Liver (tissue), 9 donors: ENCODE measurements around the gene LRCOL1. TPM values are rescaled to one million over a fixed set of nuclear protein-coding genes. Genes with fewer than 3 reads are reported as not detected.

Experiments used
- DNase-seq: peaks from one replicate; pipeline ENCODE4 v3.0.0-alpha.2; 2017; ENCODE audit warnings: low spot score
- H3K27ac ChIP-seq, 2 donors: one replicate each; pipeline ENCODE4 v1.7.0; 2013; ENCODE audit warnings: inconsistent platforms in 2 of 2, low read length in 2 of 2, control low read depth in 1 of 2, low read depth in 1 of 2, mild to moderate bottlenecking in 1 of 2
- H3K27me3 ChIP-seq, 4 donors: one replicate each; pipeline versions ENCODE4 v1.6.1 to v1.7.0; 2013; ENCODE audit warnings: low read length in 3 of 4, inconsistent platforms in 1 of 4, mild to moderate bottlenecking in 1 of 4, moderate library complexity in 1 of 4; ENCODE audit not compliant: control insufficient read depth in 4 of 4, insufficient read depth in 4 of 4
- H3K36me3 ChIP-seq, 4 donors: one replicate each; pipeline versions ENCODE4 v1.6.1 to v1.7.0; 2013; ENCODE audit warnings: low read length in 3 of 4, mild to moderate bottlenecking in 3 of 4, low read depth in 1 of 4, moderate library complexity in 1 of 4; ENCODE audit not compliant: control insufficient read depth in 4 of 4, insufficient read depth in 3 of 4
- H3K4me1 ChIP-seq, 4 donors: one replicate each; pipeline versions ENCODE4 v1.6.1 to v1.7.0; 2013; ENCODE audit warnings: low read length in 3 of 4, mild to moderate bottlenecking in 3 of 4, moderate library complexity in 1 of 4; ENCODE audit not compliant: control insufficient read depth in 4 of 4, insufficient read depth in 4 of 4
- H3K4me3 ChIP-seq, 3 donors: one replicate each; pipeline versions ENCODE4 v1.6.1 to v1.7.0; 2013; ENCODE audit warnings: low read length in 3 of 3, control low read depth in 1 of 3, low read depth in 1 of 3, mild to moderate bottlenecking in 1 of 3
- H3K9ac ChIP-seq, 2 donors: one replicate each; pipeline ENCODE4 v1.7.0; 2013; ENCODE audit warnings: low read length in 2 of 2, mild to moderate bottlenecking in 2 of 2, moderate library complexity in 2 of 2, control low read depth in 1 of 2, low read depth in 1 of 2
- H3K9me3 ChIP-seq, 4 donors: one replicate each; pipeline versions ENCODE4 v1.6.1 to v1.7.0; 2013; ENCODE audit warnings: low read length in 3 of 4; ENCODE audit not compliant: control insufficient read depth in 4 of 4
- EGR1 ChIP-seq, 2 donors: IDR thresholded peaks; 2 replicates each; pipeline ENCODE4 v1.6.1; 2016 to 2018; ENCODE audit warnings: antibody characterized with exemption in 2 of 2, low read depth in 2 of 2
- GABPA ChIP-seq, 2 donors: IDR thresholded peaks in 1 of 2; conservative IDR thresholded peaks in 1 of 2; 2 replicates each; pipeline ENCODE4 v1.6.1; 2016; ENCODE audit warnings: antibody characterized with exemption in 2 of 2, mild to moderate bottlenecking in 1 of 2, moderate library complexity in 1 of 2
- HNF4A ChIP-seq, 2 donors: conservative IDR thresholded peaks; 2 replicates each; pipeline ENCODE4 v1.6.1; 2016; ENCODE audit warnings: antibody characterized with exemption in 2 of 2, mild to moderate bottlenecking in 2 of 2
- HNF4G ChIP-seq: IDR thresholded peaks from 2 replicates; pipeline ENCODE4 v1.6.1; 2016; ENCODE audit warnings: antibody characterized with exemption
- JUND ChIP-seq, 2 donors: IDR thresholded peaks; 2 replicates each; pipeline ENCODE4 v1.6.1; 2016; ENCODE audit warnings: antibody characterized with exemption in 2 of 2
- NR2F2 ChIP-seq: IDR thresholded peaks from 2 replicates; pipeline ENCODE4 v1.6.1; 2016; ENCODE audit warnings: antibody characterized with exemption
- RAD21 ChIP-seq, 2 donors: IDR thresholded peaks; 2 replicates each; pipeline ENCODE4 v1.6.1; 2016; ENCODE audit warnings: antibody characterized with exemption in 2 of 2, mild to moderate bottlenecking in 2 of 2
- RXRA ChIP-seq, 2 donors: IDR thresholded peaks; 2 replicates each; pipeline ENCODE4 v1.6.1; 2017 to 2018; ENCODE audit warnings: antibody characterized with exemption in 2 of 2, mild to moderate bottlenecking in 1 of 2
- SP1 ChIP-seq: IDR thresholded peaks from 2 replicates; pipeline ENCODE4 v1.6.1; 2018; ENCODE audit warnings: antibody characterized with exemption, mild to moderate bottlenecking
- TAF1 ChIP-seq: conservative IDR thresholded peaks from 2 replicates; pipeline ENCODE4 v1.6.1; 2016; ENCODE audit warnings: antibody characterized with exemption, mild to moderate bottlenecking
- YY1 ChIP-seq: IDR thresholded peaks from 2 replicates; pipeline ENCODE4 v1.6.1; 2016; ENCODE audit warnings: antibody characterized with exemption, mild to moderate bottlenecking
- WGBS: extraction: QIAGEN DNeasy Blood & Tissue Kit; methylation state at CpG from one replicate; pipeline ENCODE4 v1.1.7; 2013; 5-methylcytosine and 5-hydroxymethylcytosine counted together
- polyA plus RNA-seq, 2 donors: library from polyadenylated mRNA; stranded (reverse) in 1 of 2; unstranded in 1 of 2; fragments of 200-250 nt in 1 of 2; fragments of >200 nt in 1 of 2; fragmentation: Nextera tagmentation in 1 of 2; extraction: Ambion mirVana in 1 of 2; gene quantifications; one replicate each; pipeline versions ENCODE4 v1.2.1 to v1.2.3, GENCODE V29; 2013 to 2015
- total RNA-seq, 2 donors: library from RNA; depleted of rRNA; stranded (reverse); fragments of >200 nt; gene quantifications; one replicate each; pipeline ENCODE4 v1.2.3, GENCODE V29; 2014
- TF ChIP-seq, protein P1 (sequence below): IDR thresholded peaks from 2 replicates; pipeline ENCODE4 v1.6.1; 2016; ENCODE audit warnings: antibody characterized with exemption
- TF ChIP-seq, protein P2 (sequence below): fragments of 150-350 bp; IDR thresholded peaks from 2 replicates; pipeline ENCODE4 v1.5.1; 2017; ENCODE audit warnings: improper control_type of control experiment, low read depth, low read length; ENCODE audit not compliant: missing input control
- TF ChIP-seq, protein P3 (sequence below): IDR thresholded peaks from 2 replicates; pipeline ENCODE4 v1.6.1; 2016; ENCODE audit warnings: antibody characterized with exemption, mild to moderate bottlenecking
- TF ChIP-seq, protein P4 (sequence below): IDR thresholded peaks from 2 replicates; pipeline ENCODE4 v1.6.1; 2016; ENCODE audit warnings: antibody characterized with exemption
- donor health status: healthy.
- donor health status: healthy.
- donor health status: healthy.
- donor health status: healthy.
- donor health status: healthy.

LRCOL1 gene
- total and polyA plus RNA-seq, 4 donors: 2.6 to 40.7 (median 5.9) TPM; not detected in 1

DNA sequence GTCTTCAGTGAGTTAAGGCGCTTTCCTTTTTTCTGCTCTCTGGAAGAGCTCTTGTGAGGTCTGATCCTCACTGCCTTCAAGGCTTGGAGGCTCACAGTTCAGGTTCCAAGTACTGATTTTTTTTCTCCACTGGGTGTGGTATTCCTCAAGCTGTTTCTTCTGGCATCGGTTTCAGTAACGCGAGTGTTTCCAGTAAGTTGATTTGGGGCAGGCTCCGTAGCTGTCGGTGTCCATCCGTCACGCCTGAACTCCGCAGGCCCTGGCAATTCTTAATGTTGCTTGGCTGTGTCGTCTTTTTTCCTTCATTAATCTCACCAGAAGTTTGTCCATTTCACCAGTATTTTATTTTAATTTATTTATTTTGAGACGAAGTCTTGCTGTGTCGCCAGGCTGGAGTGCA is 30.6 kb downstream of the LRCOL1 start (continued):
- TF ChIP-seq, protein P1, sequence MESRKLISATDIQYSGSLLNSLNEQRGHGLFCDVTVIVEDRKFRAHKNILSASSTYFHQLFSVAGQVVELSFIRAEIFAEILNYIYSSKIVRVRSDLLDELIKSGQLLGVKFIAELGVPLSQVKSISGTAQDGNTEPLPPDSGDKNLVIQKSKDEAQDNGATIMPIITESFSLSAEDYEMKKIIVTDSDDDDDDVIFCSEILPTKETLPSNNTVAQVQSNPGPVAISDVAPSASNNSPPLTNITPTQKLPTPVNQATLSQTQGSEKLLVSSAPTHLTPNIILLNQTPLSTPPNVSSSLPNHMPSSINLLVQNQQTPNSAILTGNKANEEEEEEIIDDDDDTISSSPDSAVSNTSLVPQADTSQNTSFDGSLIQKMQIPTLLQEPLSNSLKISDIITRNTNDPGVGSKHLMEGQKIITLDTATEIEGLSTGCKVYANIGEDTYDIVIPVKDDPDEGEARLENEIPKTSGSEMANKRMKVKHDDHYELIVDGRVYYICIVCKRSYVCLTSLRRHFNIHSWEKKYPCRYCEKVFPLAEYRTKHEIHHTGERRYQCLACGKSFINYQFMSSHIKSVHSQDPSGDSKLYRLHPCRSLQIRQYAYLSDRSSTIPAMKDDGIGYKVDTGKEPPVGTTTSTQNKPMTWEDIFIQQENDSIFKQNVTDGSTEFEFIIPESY: no peak
- TF ChIP-seq EGR1 (IDR thresholded peaks at IDR 0.05; ENCODE audit: low read depth in 2 of 2): no peak
- no peak for TF ChIP-seq RAD21 (IDR thresholded peaks at IDR 0.05)
- TF ChIP-seq GABPA (IDR thresholded peaks at IDR 0.05 in 1 of 2, conservative IDR thresholded peaks at IDR 0.05 in 1 of 2): no peak
- no peak for TF ChIP-seq HNF4G
- no peak for TF ChIP-seq TAF1
- TF ChIP-seq HNF4A (conservative IDR thresholded peaks at IDR 0.05): no peak

DNA sequence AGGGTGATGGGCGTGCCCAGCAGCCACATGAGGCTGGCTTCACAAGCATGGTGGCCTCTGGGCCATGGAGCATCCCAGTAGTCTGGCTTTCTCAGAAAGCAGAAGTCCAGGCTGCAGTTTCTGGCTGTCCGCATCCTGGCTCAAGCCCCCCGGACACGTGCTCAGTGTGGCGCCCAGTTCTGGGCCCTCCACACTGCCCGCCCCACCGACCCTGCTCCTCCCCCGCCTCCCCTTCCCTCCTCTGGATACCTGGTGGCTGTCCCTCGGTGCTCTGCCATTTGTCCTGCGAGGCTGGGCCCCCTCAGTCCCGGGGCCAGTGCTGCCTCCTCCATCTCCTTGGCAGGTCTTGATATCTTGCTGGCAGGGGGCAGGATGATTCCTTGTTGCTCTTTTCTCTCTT is 31.6 kb downstream of the LRCOL1 start:
- Histone ChIP-seq H3K4me1 (no peaks in the 10 kb centered on the region), H3K27me3 (no peaks in the 10 kb centered on the region), H3K9me3 (no peaks in the 10 kb centered on the region), H3K36me3 (peaks cover 6 to 53% (median 12%) of the 10 kb centered on the region in 4 donors), H3K4me3 (no peak overlapping the region), H3K27ac (no peak overlapping the region), H3K9ac (no peak overlapping the region)
- TF ChIP-seq RAD21 (IDR thresholded peaks at IDR 0.05) (no peak), HNF4A (conservative IDR thresholded peaks at IDR 0.05) (no peak), GABPA (IDR thresholded peaks at IDR 0.05 in 1 of 2, conservative IDR thresholded peaks at IDR 0.05 in 1 of 2) (no peak), TAF1 (no peak), YY1 (no peak), EGR1 (IDR thresholded peaks at IDR 0.05; ENCODE audit: low read depth in 2 of 2) (no peak), NR2F2 (no peak), RXRA (IDR thresholded peaks at IDR 0.05) (no peak), JUND (IDR thresholded peaks at IDR 0.05) (no peak), SP1 (no peak)
- TF ChIP-seq, protein P2, sequence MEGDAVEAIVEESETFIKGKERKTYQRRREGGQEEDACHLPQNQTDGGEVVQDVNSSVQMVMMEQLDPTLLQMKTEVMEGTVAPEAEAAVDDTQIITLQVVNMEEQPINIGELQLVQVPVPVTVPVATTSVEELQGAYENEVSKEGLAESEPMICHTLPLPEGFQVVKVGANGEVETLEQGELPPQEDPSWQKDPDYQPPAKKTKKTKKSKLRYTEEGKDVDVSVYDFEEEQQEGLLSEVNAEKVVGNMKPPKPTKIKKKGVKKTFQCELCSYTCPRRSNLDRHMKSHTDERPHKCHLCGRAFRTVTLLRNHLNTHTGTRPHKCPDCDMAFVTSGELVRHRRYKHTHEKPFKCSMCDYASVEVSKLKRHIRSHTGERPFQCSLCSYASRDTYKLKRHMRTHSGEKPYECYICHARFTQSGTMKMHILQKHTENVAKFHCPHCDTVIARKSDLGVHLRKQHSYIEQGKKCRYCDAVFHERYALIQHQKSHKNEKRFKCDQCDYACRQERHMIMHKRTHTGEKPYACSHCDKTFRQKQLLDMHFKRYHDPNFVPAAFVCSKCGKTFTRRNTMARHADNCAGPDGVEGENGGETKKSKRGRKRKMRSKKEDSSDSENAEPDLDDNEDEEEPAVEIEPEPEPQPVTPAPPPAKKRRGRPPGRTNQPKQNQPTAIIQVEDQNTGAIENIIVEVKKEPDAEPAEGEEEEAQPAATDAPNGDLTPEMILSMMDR: no peak
- TF ChIP-seq, protein P3, sequence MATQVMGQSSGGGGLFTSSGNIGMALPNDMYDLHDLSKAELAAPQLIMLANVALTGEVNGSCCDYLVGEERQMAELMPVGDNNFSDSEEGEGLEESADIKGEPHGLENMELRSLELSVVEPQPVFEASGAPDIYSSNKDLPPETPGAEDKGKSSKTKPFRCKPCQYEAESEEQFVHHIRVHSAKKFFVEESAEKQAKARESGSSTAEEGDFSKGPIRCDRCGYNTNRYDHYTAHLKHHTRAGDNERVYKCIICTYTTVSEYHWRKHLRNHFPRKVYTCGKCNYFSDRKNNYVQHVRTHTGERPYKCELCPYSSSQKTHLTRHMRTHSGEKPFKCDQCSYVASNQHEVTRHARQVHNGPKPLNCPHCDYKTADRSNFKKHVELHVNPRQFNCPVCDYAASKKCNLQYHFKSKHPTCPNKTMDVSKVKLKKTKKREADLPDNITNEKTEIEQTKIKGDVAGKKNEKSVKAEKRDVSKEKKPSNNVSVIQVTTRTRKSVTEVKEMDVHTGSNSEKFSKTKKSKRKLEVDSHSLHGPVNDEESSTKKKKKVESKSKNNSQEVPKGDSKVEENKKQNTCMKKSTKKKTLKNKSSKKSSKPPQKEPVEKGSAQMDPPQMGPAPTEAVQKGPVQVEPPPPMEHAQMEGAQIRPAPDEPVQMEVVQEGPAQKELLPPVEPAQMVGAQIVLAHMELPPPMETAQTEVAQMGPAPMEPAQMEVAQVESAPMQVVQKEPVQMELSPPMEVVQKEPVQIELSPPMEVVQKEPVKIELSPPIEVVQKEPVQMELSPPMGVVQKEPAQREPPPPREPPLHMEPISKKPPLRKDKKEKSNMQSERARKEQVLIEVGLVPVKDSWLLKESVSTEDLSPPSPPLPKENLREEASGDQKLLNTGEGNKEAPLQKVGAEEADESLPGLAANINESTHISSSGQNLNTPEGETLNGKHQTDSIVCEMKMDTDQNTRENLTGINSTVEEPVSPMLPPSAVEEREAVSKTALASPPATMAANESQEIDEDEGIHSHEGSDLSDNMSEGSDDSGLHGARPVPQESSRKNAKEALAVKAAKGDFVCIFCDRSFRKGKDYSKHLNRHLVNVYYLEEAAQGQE: no peak
- TF ChIP-seq, protein P4, sequence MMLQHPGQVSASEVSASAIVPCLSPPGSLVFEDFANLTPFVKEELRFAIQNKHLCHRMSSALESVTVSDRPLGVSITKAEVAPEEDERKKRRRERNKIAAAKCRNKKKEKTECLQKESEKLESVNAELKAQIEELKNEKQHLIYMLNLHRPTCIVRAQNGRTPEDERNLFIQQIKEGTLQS: no peak
- WGBS: 87% methylated on average over 11 of the region's 11 CpGs
- no peak for DNase-seq
